NCI-H1105 treated with DMSO at 0.1 percent for 48 hours (cell line): ENCODE measurements around the gene DEUP1.
A peak's percentile ranks its signal among the peaks of the same experiment; 100 is the strongest.
"Not testable (repeated sequence)": the region's sequence is repeated elsewhere in the genome, so short reads cannot be mapped to it uniquely, and the experiment has no call there.

Experiments used
- DNase-seq: peaks from one replicate; lab custom pipeline; 2025; lab: John Stamatoyannopoulos, UW

DEUP1 gene

DNA sequence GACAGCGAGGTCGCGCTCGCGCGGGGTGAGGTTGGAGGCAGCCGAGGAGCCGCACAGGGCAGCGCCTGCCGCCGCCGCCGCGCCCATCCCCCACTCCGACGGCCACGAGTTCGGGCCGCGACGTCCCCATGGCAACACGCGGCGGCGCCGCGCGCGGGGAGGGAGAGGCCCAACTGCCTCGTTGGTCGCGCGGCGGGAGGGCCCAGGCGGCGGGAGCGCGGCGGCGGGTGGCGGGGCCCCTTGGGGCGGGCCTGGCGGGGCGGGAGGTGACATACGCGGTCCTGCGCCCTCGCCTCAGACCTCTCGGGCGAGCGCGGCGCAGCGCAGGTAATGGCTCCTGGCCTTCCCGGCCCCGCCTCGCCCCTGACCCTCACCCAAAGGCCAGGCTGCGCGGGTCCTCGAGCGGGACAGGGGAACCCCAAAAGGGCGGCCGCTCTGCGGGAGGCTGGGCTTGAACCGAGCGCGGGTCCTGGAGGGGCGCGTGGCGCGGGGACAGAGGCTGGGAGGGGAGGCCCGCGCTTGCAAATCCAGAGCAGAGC lies at the start of gene DEUP1:
DEUP1 (plus strand) TSS at position 297 of the 539 bp plus-strand sequence. CDS start 1,518 bp downstream, outside the sequence.
- DNase-seq, result peak; percentile 26

- peak; percentile 17 for DNase-seq
Measured at GRCh38 chr11:93285430-93285829, 45.1 kb upstream of the DEUP1 start.

- no peak for DNase-seq
Measured at GRCh38 chr11:93287434-93287833, 43.1 kb upstream of the DEUP1 start.

DNA sequence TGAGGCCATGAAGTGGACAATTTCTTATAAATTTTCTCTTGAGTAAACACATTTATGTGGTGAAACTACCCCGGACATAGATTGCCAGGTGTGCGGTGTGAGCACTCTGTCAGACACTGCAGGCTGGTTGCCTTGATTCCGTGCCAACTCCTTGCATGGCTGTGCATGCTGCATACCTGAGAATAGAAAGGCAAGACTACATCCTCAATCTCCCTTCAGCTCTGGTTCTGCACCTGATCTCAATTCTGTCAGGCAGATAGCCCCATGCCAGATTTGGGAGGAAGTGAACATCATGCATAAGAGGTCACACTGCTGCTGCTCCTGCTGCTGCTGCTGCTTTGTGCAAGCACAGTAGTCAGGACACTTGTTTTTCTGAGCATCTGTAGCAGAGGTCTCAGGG lies 42.5 kb upstream of the DEUP1 start:
- peak; percentile 21 for DNase-seq

DNA sequence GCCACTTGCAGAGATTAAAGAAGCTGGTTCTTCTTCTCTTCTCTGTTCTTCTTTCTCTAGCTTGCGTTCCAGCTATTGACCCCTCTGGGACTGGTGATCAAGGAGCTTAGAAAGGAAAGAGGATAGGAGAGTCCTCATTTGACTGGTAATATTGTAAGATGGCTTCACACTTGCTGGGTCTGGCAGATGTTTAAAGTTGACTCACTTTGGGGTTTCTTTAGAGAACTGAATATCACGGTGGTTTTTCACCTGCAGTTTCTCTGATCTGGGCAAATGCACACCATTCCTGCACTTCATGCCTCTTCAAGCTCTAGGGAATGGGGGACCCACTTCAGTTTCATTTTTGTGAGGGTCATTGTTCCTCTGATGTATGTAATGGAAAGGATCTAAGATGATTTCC lies 41.8 kb upstream of the DEUP1 start:
- DNase-seq, result no peak

DNA sequence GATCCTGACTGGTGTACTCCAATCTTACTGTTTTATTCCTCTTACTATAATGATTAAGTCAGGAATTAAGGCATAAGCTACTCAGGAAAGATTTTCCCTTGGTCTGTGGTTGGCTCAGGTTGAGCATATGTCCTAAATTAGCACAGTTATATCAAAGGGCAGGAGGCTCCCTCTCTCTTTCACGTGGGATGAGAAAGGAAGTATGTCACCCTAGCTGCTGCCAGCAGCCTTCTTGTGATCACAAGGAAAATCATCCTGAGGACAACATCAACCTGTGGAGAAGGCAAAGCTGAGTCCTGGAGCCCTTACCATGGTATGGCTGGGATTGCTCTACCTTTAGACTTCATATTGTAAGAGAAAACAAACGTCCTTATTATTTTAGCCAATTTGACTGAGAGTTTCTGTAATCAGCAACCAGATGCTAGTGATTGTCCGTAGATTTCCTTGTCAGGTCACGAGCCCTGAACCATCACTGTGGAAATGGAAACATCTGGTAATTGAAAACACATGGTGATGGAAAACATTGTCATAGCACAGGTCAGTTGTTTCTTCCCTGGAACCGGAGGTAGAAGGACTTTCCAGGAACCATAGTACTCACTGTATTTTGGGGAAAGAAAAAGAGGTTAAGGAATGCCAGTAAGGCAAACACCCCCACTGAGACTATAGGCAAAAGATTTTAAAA lies 40.6 kb upstream of the DEUP1 start:
- DNase-seq, result no peak

DNA sequence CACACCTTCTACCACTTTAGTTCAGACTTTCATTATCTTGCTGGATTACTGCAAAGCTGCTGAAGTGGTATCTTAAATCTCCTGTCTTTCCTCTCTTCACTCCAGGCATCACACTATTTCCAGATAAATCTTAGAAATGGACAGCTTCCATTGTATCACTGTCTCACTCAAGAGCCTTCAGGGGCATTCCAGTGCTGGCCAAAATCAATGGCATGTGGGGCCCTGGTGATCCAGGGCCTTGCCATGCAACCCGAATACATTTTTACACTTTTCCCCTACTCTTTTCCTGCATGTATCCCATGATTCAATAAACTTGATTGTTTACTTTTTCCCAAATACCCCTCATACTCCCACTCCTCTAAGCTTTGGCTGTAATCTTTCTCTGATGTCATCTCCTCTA lies 39.4 kb upstream of the DEUP1 start:
- DNase-seq, result no peak

DNA sequence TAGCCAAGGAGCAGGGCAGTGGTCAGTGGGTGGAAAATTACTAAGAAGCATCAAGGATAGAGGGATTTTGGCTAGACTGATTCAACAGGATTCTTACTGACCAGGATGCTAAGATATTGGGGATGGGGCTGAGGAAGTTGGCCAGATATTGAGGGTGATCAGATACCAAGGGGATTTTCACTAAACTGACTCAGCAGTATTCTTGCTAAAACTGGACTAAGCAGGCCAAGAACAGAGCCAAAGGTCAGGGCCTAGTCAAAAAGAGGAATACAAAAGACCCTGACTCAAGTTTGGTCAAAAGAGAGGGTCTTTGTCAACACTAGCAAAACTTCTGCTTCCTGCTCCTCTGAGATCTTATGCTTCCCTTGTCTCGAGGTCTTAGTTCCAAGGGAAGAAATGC lies 38.6 kb upstream of the DEUP1 start:
- no peak for DNase-seq

GRCh38 chr11:93295921-93296575 lies 34.5 kb upstream of the DEUP1 start:
- DNase-seq, result peak; percentile 13

DNA sequence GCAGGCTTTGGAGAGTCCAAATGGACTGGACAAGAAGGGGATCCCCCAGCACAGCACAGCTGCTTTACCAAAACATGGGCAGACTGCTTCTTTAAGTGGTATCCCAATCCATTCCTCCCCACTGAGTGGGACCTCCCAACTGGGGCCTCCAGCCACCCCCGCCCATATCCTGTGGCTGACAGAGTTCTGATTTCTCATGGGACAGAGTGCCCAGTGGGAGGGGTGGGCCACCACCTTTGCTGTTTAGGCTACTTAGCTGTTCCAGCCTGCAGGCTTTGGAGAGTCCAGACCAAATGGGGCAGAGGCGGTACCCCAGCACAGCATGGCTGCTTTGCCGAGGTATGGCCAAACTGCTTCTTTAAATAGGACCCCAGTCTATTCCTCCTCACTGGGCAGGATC lies 26.9 kb upstream of the DEUP1 start:
- no peak for DNase-seq

GRCh38 chr11:93314399-93314798 lies 16.1 kb upstream of the DEUP1 start:
- not testable (repeated sequence) for DNase-seq

DNA sequence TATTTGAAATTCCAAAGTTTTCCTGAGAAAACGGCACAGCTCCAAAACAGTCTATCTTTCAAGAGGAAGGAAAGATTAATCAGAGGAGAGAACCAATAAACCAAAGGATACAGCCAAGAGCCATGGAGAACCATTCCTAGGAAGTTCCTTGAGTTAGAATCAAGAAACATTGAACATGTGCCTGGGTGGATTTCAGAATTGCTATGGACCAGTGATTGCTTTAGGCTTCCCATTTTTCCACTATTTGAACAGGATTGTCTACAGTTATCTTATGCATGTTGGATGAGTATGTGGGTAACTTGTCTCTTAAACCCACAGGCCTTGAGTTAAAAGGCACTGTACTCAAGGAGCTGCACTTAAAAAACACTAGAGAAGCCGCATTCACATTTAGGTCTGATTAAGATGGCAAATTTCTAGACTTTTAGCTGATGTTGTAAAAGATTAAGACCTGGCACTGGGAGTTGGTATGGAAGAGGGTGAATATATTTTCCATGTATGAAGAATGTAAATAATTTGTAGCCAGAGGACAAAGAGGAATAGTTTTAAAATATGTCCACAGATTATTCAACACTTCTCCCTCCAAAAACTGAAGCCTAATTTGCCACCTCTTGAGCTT lies 11.2 kb upstream of the DEUP1 start:
- no peak for DNase-seq

DNA sequence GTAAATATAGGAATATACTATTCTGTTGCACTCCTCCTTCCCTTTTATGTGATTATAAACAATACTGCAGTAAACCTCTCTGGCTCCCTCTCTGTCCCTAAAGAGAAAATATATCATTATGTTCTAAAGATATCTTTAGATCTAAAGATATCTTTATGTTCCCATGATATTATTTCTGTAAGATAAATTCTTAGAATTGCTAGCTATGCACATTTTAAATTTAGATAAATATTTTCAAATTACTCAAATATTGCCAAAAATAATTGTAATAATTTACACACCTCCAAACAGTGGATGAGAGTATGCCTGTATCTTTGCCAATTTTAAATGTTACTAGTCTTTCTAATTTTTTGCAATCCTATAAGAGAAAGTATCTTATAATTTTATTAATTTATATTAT lies 10.3 kb upstream of the DEUP1 start:
- no peak for DNase-seq

DNA sequence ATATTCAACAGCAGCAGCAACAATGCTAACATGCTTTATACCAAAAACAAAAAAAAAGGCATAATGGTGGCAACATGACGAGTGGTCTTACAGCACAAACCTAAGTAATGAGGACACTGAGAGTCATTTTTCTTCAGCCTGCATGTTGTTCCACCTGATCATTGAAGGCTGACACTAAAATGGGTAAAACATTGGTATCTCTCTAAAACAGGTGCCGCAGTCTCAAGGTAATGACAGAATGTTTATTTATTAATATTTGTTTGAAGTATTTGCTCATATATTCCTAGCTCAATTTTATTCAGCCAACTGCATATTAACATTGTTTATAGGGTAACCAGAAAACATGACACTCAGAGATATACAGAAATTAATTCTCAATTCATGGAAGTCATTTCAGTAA lies 8.3 kb upstream of the DEUP1 start:
- no peak for DNase-seq

DNA sequence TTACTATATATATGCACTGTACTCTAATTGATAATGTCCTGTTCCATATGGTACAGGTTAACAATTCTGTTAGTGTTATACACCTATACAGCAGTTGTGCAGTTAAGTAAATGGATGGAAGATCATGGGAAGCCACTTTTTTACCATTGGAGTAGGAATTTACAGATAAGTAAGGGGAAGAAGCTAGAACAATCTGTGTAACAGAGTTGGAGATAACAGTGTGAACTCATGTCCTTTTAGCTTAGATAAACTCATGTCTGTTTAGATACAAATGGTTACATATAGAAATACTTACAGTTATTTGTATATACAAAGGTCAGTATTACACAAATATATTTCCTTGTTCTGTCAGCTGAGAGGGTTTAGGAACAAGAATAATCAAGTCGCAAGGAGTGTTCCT lies 6.8 kb upstream of the DEUP1 start:
- no peak for DNase-seq

GRCh38 chr11:93324500-93324899 lies 6.0 kb upstream of the DEUP1 start:
- DNase-seq, result no peak

GRCh38 chr11:93326681-93327080 lies 3.9 kb upstream of the DEUP1 start:
- no peak for DNase-seq

DNA sequence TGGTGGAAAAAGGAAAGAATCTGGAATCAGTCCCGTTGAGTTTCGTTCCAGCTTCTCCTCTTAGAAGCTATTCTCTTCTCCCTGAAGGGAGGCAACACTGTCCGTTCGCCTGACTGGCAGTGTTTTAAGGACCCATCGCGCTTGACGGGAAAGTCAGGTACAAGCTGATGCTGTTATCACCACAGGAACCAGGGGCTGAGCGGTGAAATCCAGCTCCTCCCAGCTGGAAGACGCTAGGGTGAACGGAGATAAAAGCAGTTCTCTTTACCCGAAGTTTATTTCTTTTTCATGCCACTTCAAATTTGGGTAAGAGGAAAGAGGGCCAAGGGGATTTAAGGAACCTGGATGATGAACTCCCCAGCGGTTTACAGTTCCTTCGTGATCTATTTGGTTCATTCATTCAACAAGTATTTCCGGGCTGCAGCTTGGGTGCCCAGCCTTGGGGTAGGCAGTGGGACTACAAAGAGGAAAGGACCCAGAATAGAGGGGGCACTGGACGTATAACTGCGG lies 551 bp upstream of the DEUP1 start:
- DNase-seq, result peak; percentile 12

GRCh38 chr11:93340223-93340622 lies 9.7 kb downstream of the DEUP1 start:
- DNase-seq, result no peak

DNA sequence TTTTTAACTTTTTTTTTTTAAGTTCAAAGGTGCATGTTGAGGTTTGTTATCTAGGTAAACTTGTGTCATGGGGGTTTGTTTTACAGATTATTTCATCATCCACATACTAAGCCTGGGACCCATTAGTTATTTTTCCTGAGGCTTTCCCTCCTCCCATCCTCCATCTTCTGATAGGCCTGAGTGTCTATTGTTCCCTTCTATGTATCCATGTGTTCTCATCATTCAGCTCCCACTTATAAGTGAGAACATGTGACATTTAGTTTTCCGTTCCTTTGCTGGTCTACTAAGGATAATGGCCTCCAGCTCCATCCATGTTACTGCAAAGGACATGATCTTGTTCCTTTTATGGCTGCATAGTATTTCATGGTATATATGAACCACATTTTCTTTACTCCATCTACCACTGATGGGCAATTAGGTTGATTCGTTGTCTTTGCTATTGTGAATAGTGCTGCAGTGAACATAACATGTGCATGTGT lies 14.4 kb downstream of the DEUP1 start:
- no peak for DNase-seq

DNA sequence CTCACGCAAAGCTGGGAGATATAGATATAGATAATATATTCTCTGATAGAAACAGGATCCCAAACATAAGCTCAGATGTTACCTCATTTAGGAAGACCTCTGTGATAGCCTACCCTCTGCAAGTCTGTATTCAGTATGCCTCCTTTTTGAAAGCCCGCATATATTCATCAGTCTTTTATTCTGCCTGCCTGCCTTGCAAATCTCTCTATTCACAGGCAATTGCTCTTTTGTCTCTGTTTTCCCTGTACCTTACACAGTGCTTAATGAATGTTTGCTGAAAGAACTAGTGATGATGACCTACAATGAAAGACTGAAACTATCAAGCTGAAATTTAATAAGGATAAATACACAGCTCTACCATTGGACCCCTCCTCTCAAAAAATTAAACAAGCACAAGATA lies 18.4 kb downstream of the DEUP1 start:
- DNase-seq, result no peak

DNA sequence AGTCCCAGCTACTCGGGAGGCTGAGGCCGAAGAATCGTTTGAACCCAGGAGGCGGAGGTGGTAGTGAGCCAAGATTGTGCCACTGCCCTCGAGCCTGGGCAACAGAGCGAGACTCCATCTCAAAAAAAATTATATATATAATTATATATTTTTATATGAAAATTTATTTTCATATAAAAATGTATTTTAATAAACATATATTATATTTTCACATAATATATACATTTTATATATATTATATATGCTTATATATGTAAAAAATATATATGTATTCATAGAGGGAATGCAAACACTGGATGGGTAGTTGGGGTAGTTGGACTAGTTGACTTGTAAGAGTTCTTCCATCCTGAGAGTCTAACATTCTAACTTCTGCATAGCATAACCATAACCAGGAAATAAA lies 20.3 kb downstream of the DEUP1 start:
- no peak for DNase-seq

- no peak for DNase-seq
Measured at GRCh38 chr11:93359396-93359795, 28.9 kb downstream of the DEUP1 start.
